IPS-20b (cell line): ENCODE data around the gene CD52.
"Not testable (repeated sequence)": the region's sequence is repeated elsewhere in the genome, so short reads cannot be mapped to it uniquely, and the experiment has no call there.

Experiments used
- H3K27ac ChIP-seq: one replicate; pipeline ENCODE4 v1.5.1; 2013; ENCODE audit warnings: low read length
- H3K27me3 ChIP-seq: 2 replicates; pipeline ENCODE4 v1.6.1; 2013; ENCODE audit warnings: mild to moderate bottlenecking, low read length, inconsistent platforms; ENCODE audit not compliant: insufficient read depth
- H3K36me3 ChIP-seq: 2 replicates; pipeline ENCODE4 v1.6.1; 2013; ENCODE audit warnings: low read depth, mild to moderate bottlenecking, inconsistent platforms, low read length, moderate library complexity; ENCODE audit not compliant: insufficient read depth
- H3K4me1 ChIP-seq: 2 replicates; pipeline ENCODE4 v1.6.1; 2013; ENCODE audit warnings: mild to moderate bottlenecking, control low read depth, inconsistent platforms, low read length, moderate library complexity; ENCODE audit not compliant: insufficient read depth
- H3K4me3 ChIP-seq: 2 replicates; pipeline ENCODE4 v1.5.1; 2013; ENCODE audit warnings: mild to moderate bottlenecking, low read length, inconsistent platforms
- H3K9ac ChIP-seq: 2 replicates; pipeline ENCODE4 v1.6.1; 2013; ENCODE audit warnings: low read depth, mild to moderate bottlenecking, inconsistent platforms, low read length, moderate library complexity
- H3K9me3 ChIP-seq: 2 replicates; pipeline ENCODE4 v1.6.1; 2013; ENCODE audit warnings: mild to moderate bottlenecking, low read depth, low read length, inconsistent platforms; ENCODE audit not compliant: insufficient read depth

Gene CD52

DNA sequence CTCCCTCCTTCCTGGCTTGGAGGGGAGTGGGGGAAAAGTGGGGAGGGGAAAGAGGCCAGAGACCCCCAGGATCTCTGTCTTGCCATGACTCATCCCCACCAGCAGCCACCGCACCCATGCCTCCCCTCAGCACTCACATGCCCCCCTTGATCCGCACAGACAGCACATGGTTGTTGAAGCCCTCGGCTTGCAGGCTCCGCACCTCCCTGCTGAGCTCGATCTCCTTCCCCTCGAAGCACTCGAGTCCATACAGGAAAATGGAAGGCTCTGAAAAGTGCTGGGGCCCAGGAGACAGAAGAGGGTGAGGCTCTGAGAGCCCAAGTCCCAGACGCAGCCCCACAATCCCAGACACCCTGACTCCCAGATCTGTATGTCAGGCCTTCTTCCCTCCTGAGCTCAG is 10.8 kb downstream of the CD52 start:
- H3K36me3 ChIP-seq = peaks cover 39% of the 10 kb centered on the region
- H3K9me3 ChIP-seq = no peaks in the 10 kb centered on the region
- no peak overlapping the region for H3K4me3 ChIP-seq
- H3K27me3 ChIP-seq = no peaks in the 10 kb centered on the region
- no peak overlapping the region for H3K9ac ChIP-seq
- no peak overlapping the region for H3K27ac ChIP-seq
- H3K4me1 ChIP-seq = no peaks in the 10 kb centered on the region

GRCh38 chr1:26329380-26329779 is 11.6 kb downstream of the CD52 start:
- H3K27ac ChIP-seq, H3K27me3 ChIP-seq, H3K9ac ChIP-seq, H3K9me3 ChIP-seq, H3K4me1 ChIP-seq, H3K4me3 ChIP-seq: not testable (repeated sequence)
- peaks cover 32% of the 10 kb centered on the region for H3K36me3 ChIP-seq

DNA sequence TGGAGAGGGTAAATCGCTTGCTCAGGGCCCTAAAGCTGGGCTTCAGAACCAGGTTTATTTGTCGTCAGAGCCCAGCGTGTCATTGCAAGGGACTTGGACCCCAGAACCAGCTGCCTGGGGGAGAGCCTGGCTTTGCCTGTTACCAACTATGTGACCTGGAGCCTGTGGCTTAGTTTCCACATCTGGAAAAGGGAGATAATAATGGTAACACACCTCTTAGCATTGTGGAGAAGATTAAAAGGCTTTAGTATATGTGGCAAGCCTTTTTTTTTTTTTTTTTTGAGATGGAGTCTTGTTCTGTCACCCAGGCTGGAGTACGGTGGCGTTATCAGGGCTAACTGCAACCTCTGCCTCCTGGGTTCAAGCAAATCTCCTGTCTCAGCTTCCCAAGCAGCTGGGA is 12.5 kb downstream of the CD52 start:
- H3K9me3 ChIP-seq = no peaks in the 10 kb centered on the region
- no peaks in the 10 kb centered on the region for H3K27me3 ChIP-seq
- H3K9ac ChIP-seq = no peak overlapping the region
- H3K27ac ChIP-seq = no peak overlapping the region
- H3K36me3 ChIP-seq = peaks cover 24% of the 10 kb centered on the region
- no peaks in the 10 kb centered on the region; the same call in 1 of the 2 replicates for H3K4me1 ChIP-seq
- H3K4me3 ChIP-seq = no peak overlapping the region

GRCh38 chr1:26333312-26333711 is 15.6 kb downstream of the CD52 start:
- H3K27ac ChIP-seq, H3K4me1 ChIP-seq, H3K4me3 ChIP-seq, H3K27me3 ChIP-seq, H3K9ac ChIP-seq, H3K9me3 ChIP-seq: not testable (repeated sequence)
- peaks cover 14% of the 10 kb centered on the region; the same call in 1 of the 2 replicates for H3K36me3 ChIP-seq

- Histone ChIP-seq H3K4me1 (no peaks in the 10 kb centered on the region; the same call in 1 of the 2 replicates), H3K36me3 (peaks cover 8% of the 10 kb centered on the region; the same call in 1 of the 2 replicates), H3K4me3 (peak overlapping the region; percentile 87), H3K9ac (peak overlapping the region; percentile 73; the same call in 1 of the 2 replicates), H3K9me3 (no peaks in the 10 kb centered on the region), H3K27ac (no peak overlapping the region), H3K27me3 (peaks cover 10% of the 10 kb centered on the region)
These were observed 18.2 kb downstream of the CD52 start for GRCh38 chr1:26335774-26336476.

DNA sequence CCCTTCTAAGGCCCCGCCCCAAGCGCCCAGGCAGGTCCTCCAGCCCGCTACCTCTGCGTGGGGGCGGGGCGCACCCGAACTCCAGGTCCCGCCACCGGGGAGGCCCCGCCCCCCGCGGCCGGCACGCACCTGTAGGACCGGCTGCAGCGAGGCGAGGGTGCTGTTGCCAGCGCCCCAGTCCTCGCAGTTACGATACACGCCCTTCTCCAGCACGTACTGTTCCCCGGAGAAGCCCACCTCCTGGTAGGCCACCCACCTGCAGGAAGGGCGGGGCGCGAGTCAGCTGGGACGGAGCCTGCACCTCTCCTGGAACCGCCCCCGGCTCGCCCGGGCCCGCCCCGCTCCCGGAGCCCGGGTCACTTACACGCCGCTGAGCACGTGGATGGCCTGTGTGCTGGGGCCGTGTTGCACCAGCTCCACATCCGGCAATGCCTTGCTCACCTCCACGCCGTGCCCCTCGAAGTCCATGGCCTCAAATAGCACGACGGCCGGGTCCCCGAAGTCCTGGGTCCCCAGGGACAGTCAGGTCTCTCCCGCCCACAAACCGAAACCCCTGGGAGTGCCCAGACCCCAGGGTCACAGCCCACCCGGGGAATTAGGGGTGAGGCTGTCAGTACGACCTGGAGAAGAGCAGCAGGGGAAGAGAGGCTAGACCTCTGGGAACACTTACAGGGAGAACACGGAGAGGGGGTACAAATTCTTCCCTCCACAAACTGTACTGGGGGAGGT is 18.9 kb downstream of the CD52 start:
- peaks cover 10% of the 10 kb centered on the region for H3K27me3 ChIP-seq
- no peaks in the 10 kb centered on the region for H3K9me3 ChIP-seq
- H3K9ac ChIP-seq = peak overlapping the region; percentile 73; the same call in 1 of the 2 replicates
- no peak overlapping the region for H3K27ac ChIP-seq
- peak overlapping the region; percentile 87; the same call in 1 of the 2 replicates for H3K4me3 ChIP-seq
- H3K4me1 ChIP-seq = no peaks in the 10 kb centered on the region; the same call in 1 of the 2 replicates
- H3K36me3 ChIP-seq = peaks cover under 1% of the 10 kb centered on the region; the same call in 1 of the 2 replicates

DNA sequence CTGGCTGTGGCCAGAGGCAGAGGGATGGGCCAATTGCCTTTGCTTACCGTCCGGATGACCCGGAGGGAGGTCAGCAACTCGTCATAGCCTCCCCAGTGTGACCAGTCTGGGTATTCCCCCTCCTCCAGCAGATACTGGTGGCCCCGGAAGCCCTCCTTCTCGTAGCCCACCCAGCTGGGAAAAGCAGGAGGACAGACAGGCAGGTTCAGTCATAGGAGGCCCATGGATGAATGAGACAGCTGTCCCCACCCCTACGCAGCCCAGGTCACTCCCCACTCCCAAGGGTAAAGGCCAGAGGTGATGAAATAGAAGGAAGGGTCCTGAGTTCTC is 19.4 kb downstream of the CD52 start:
- Histone ChIP-seq H3K9ac (peak overlapping the region; percentile 73; the same call in 1 of the 2 replicates), H3K36me3 (no peaks in the 10 kb centered on the region), H3K4me1 (no peaks in the 10 kb centered on the region; the same call in 1 of the 2 replicates), H3K27ac (no peak overlapping the region), H3K9me3 (no peaks in the 10 kb centered on the region), H3K4me3 (peak overlapping the region; percentile 87; the same call in 1 of the 2 replicates), H3K27me3 (peaks cover 10% of the 10 kb centered on the region)

GRCh38 chr1:26337625-26338024 is 19.9 kb downstream of the CD52 start:
- H3K4me3 ChIP-seq = no peak overlapping the region
- no peak overlapping the region for H3K9ac ChIP-seq
- no peaks in the 10 kb centered on the region; the same call in 1 of the 2 replicates for H3K4me1 ChIP-seq
- H3K27ac ChIP-seq = no peak overlapping the region
- no peaks in the 10 kb centered on the region for H3K36me3 ChIP-seq
- H3K27me3 ChIP-seq = peaks cover 10% of the 10 kb centered on the region
- no peaks in the 10 kb centered on the region for H3K9me3 ChIP-seq

DNA sequence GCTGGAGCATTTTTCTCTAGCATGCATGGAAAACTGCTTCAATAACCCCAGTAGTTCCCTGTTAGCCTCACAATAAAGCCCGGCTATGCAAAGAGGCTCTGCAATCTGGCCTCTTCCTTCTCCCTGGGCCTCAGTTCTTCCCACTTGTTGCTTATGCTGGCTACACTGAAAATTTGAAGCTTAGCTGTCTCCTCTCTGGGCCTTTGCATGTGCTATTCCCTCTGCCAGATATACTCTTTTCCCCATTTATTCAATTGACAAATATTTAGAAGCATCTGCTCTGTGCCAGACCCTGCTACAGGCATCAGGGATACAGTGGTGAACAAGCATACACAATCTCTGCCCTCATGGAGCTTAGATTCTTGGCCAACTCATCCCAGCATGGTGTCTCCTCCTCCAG is 20.9 kb downstream of the CD52 start:
- Histone ChIP-seq H3K4me3 (no peak overlapping the region), H3K27ac (no peak overlapping the region), H3K9me3 (no peaks in the 10 kb centered on the region), H3K27me3 (peaks cover 10% of the 10 kb centered on the region), H3K4me1 (no peaks in the 10 kb centered on the region; the same call in 1 of the 2 replicates), H3K36me3 (no peaks in the 10 kb centered on the region), H3K9ac (no peak overlapping the region)

- Histone ChIP-seq H3K9me3 (no peaks in the 10 kb centered on the region), H3K36me3 (no peaks in the 10 kb centered on the region), H3K4me3 (no peak overlapping the region), H3K9ac (no peak overlapping the region), H3K27ac (no peak overlapping the region), H3K27me3 (peaks cover 10% of the 10 kb centered on the region), H3K4me1 (no peaks in the 10 kb centered on the region; the same call in 1 of the 2 replicates)
These were observed 22.3 kb downstream of the CD52 start for GRCh38 chr1:26340047-26340481.

GRCh38 chr1:26344147-26344920 is 26.6 kb downstream of the CD52 start:
- no peaks in the 10 kb centered on the region for H3K4me1 ChIP-seq
- no peak overlapping the region for H3K4me3 ChIP-seq
- H3K9me3 ChIP-seq = no peaks in the 10 kb centered on the region
- no peaks in the 10 kb centered on the region for H3K27me3 ChIP-seq
- H3K9ac ChIP-seq = no peak overlapping the region
- no peaks in the 10 kb centered on the region for H3K36me3 ChIP-seq
- no peak overlapping the region for H3K27ac ChIP-seq
